Osteoblast (primary cell): ENCODE measurements around the gene FAM228B. TPM values are rescaled to one million over a fixed set of nuclear protein-coding genes. Genes with fewer than 3 reads are reported as not detected.
A peak's percentile ranks its signal among the peaks of the same experiment; 100 is the strongest.

Source experiments
- DNase-seq: peaks from one replicate; pipeline ENCODE4 v3.0.0; 2011; ENCODE audit warnings: low spot score, mixed read lengths; ENCODE audit not compliant: insufficient read length; ENCODE audit errors: missing footprints
- H2AFZ ChIP-seq: 2 replicates; pipeline ENCODE4 v1.6.0; 2011; ENCODE audit warnings: mild to moderate bottlenecking, low read length
- H3K27ac ChIP-seq: 2 replicates; pipeline ENCODE4 v1.5.1; 2011; ENCODE audit warnings: mild to moderate bottlenecking, low read depth, low read length, moderate library complexity
- H3K27me3 ChIP-seq: 2 replicates; pipeline ENCODE4 v1.6.0; 2012; ENCODE audit warnings: mild to moderate bottlenecking, control low read depth, inconsistent platforms, low read length, moderate library complexity; ENCODE audit not compliant: insufficient read depth
- H3K36me3 ChIP-seq: 2 replicates; pipeline ENCODE4 v1.5.1; 2011; ENCODE audit warnings: mild to moderate bottlenecking, low read length, control low read depth, moderate library complexity; ENCODE audit not compliant: insufficient read depth
- H3K4me1 ChIP-seq: 2 replicates; pipeline ENCODE4 v1.5.1; 2011; ENCODE audit warnings: mild to moderate bottlenecking, low read length, control low read depth, moderate library complexity; ENCODE audit not compliant: insufficient read depth
- H3K4me2 ChIP-seq: 2 replicates; pipeline ENCODE4 v1.6.0; 2011; ENCODE audit warnings: mild to moderate bottlenecking, low read length; ENCODE audit not compliant: insufficient read depth
- H3K4me3 ChIP-seq: fragments of 200-600 bp; sonication (generic); 3 replicates; pipeline ENCODE4 v1.5.1; 2012; ENCODE audit warnings: mild to moderate bottlenecking, low read length, inconsistent platforms; ENCODE audit not compliant: insufficient read depth
- H3K79me2 ChIP-seq: 2 replicates; pipeline ENCODE4 v1.6.0; 2012; ENCODE audit warnings: mild to moderate bottlenecking, low read length, control low read depth, inconsistent platforms; ENCODE audit not compliant: insufficient read depth
- H3K9me3 ChIP-seq: 2 replicates; pipeline ENCODE4 v1.5.1; 2011; ENCODE audit warnings: low read depth, low read length, control low read depth
- H4K20me1 ChIP-seq: 2 replicates; pipeline ENCODE4 v1.6.0; 2012; ENCODE audit warnings: mild to moderate bottlenecking, low read length, control low read depth; ENCODE audit not compliant: insufficient read depth
- CTCF ChIP-seq: IDR thresholded peaks from 2 replicates; pipeline ENCODE4 v1.5.1; 2011; ENCODE audit warnings: mild to moderate bottlenecking, low read depth, low read length, moderate library complexity; ENCODE audit errors: extremely low read depth
- total RNA-seq: library from RNA; depleted of rRNA; stranded (reverse); fragments of >200 nt; gene quantifications from 2 replicates; pipeline ENCODE4 v1.2.3, GENCODE V29; 2012

FAM228B gene
- total RNA-seq, 1 donor: 11.6 TPM

DNA sequence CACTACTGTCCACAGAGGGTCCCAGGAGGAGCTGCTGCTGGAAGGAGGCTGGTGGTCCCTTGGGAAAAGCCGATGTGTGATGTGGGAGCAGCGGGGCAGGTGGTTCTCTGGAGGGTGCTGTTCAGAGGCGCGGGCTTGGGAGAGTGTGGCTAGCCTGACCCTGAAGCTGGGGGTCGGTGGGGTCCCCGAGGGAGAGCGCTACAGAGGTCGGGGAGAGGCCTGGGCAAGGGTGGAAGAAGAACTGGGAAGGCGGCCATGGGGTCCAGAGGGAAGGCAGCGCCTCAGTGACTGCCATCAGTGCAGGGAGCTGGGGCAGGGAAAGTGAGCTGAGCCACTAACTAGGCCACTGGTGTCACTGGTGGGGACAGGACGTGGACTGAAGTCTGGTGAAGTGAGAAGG, 84.1 kb downstream of the FAM228B start:
- Histone ChIP-seq H3K27me3 (no peaks in the 10 kb centered on the region), H3K4me3 (no peak overlapping the region), H3K79me2 (no peaks in the 10 kb centered on the region), H2AFZ (no peak overlapping the region), H3K4me2 (no peak overlapping the region), H3K9me3 (no peaks in the 10 kb centered on the region), H3K36me3 (peaks cover 23% of the 10 kb centered on the region), H3K4me1 (no peaks in the 10 kb centered on the region), H4K20me1 (no peaks in the 10 kb centered on the region), H3K27ac (no peak overlapping the region)
- TF ChIP-seq CTCF: no peak
- DNase-seq: peak; percentile 48

DNA sequence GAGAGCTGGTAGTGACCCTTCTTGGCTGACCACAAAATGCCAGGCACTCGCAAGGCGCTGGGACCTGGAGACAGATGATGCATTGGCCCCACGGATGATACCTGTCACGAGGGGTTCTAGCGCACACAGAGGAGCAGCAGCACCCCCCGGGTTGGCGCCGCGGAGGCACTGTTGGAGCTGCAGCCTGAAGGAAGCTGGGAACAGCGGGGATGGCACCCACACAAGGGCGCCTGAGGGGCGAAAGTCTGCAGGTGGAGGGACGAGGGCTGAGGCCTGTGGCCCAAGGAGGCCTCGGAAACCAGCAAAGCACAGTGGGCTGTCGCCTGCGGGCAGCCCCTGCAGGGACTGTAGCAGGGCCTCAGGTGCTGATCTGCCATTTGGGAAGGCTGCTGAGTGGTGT, 85.2 kb downstream of the FAM228B start:
- no peaks in the 10 kb centered on the region for H3K9me3 ChIP-seq
- no peak overlapping the region for H3K4me3 ChIP-seq
- H3K79me2 ChIP-seq: no peaks in the 10 kb centered on the region
- no peak overlapping the region for H3K27ac ChIP-seq
- no peaks in the 10 kb centered on the region for H3K4me1 ChIP-seq
- DNase-seq: no peak
- peaks cover 20% of the 10 kb centered on the region for H3K36me3 ChIP-seq
- no peak overlapping the region for H2AFZ ChIP-seq
- no peak for TF ChIP-seq CTCF
- H3K27me3 ChIP-seq: no peaks in the 10 kb centered on the region
- no peaks in the 10 kb centered on the region for H4K20me1 ChIP-seq
- H3K4me2 ChIP-seq: no peak overlapping the region

- H2AFZ ChIP-seq: no peak overlapping the region
- H3K27me3 ChIP-seq: no peaks in the 10 kb centered on the region
Observed at GRCh38 chr2:24209389-24210105, 86.3 kb downstream of the FAM228B start.

GRCh38 chr2:24210106-24210455, 86.8 kb downstream of the FAM228B start:
- Histone ChIP-seq H2AFZ (no peak overlapping the region), H3K4me3 (no peak overlapping the region), H3K4me1 (no peaks in the 10 kb centered on the region), H3K4me2 (no peak overlapping the region), H4K20me1 (no peaks in the 10 kb centered on the region), H3K79me2 (no peaks in the 10 kb centered on the region), H3K9me3 (no peaks in the 10 kb centered on the region), H3K36me3 (peaks cover 14% of the 10 kb centered on the region), H3K27me3 (no peaks in the 10 kb centered on the region), H3K27ac (no peak overlapping the region)
- no peak for TF ChIP-seq CTCF
- peak; percentile 87 for DNase-seq

More at GRCh38 chr2:24209389-24210105, 86.3 kb downstream of the FAM228B start:
- no peaks in the 10 kb centered on the region for H3K9me3 ChIP-seq
- no peak overlapping the region for H3K4me3 ChIP-seq
- DNase-seq: no peak
- no peak overlapping the region for H3K27ac ChIP-seq
- H4K20me1 ChIP-seq: no peaks in the 10 kb centered on the region
- H3K4me2 ChIP-seq: no peak overlapping the region
- no peaks in the 10 kb centered on the region for H3K4me1 ChIP-seq
- no peak for TF ChIP-seq CTCF
- H3K36me3 ChIP-seq: peaks cover 14% of the 10 kb centered on the region
- H3K79me2 ChIP-seq: no peaks in the 10 kb centered on the region
